KOPT-K1 (cell line): ENCODE measurements around the gene GPSM1.

ENCODE experiments used
- H3K27ac ChIP-seq: fragments of 200-600 bp; sonication (generic); 2 replicates; pipeline ENCODE4 v1.5.1; 2016; ENCODE audit warnings: antibody characterized with exemption, mild to moderate bottlenecking, low read depth, low read length; ENCODE audit not compliant: poor library complexity, severe bottlenecking
- H3K36me3 ChIP-seq: fragments of 200-600 bp; sonication (generic); 2 replicates; pipeline ENCODE4 v1.5.1; 2017; ENCODE audit warnings: antibody characterized with exemption, mild to moderate bottlenecking, low read length, moderate library complexity; ENCODE audit not compliant: insufficient read depth
- H3K9me3 ChIP-seq: fragments of 200-600 bp; sonication (generic); 2 replicates; pipeline ENCODE4 v1.5.1; 2017; ENCODE audit warnings: antibody characterized with exemption, low read length, mild to moderate bottlenecking; ENCODE audit not compliant: insufficient read depth, poor library complexity, severe bottlenecking

GPSM1 gene

GRCh38 chr9:136307215-136307750 lies 20.1 kb upstream of the GPSM1 start:
- Histone ChIP-seq H3K27ac (no peak overlapping the region), H3K9me3 (no peaks in the 10 kb centered on the region), H3K36me3 (no peaks in the 10 kb centered on the region)

GRCh38 chr9:136308006-136308701 lies 19.2 kb upstream of the GPSM1 start:
- Histone ChIP-seq H3K9me3 (no peaks in the 10 kb centered on the region), H3K27ac (no peak overlapping the region), H3K36me3 (no peaks in the 10 kb centered on the region)

GRCh38 chr9:136308702-136309053 lies 18.7 kb upstream of the GPSM1 start:
- Histone ChIP-seq H3K27ac (no peak overlapping the region), H3K36me3 (no peaks in the 10 kb centered on the region), H3K9me3 (no peaks in the 10 kb centered on the region)

DNA sequence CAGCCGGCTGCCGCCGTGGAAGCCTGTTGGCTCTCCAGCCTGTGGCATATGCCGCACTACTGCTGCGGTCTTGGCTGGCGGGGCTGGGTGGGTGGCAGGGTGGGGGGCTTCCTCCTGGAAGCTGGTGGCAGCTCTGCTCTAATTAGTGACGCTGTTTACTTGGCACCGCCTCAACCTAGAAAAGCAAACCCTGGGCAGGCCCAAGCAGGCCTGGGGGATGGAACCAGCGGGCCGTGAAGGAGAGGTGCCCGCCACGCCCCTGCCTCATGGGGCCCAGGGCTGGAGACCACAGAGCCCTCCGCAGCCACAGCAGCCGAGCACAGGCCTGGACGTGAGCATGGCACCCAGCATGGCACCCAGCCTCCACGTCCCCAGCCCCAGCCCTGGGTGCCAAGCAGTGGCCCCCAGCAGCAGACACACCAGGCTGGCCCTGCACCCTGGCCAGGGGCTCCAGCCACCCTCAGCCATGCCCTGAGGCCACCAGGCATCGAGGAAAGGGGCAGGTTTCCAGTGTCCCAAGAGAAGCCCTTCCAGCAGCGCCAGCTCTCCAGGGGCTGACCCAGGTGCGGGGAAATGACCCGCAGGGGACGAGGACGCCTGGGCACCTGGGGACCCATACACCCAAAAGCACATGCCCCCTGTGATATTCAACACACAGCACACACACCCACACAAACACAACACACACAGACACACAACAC lies 18.1 kb upstream of the GPSM1 start:
- Histone ChIP-seq H3K36me3 (no peaks in the 10 kb centered on the region), H3K27ac (no peak overlapping the region), H3K9me3 (peaks cover 1% of the 10 kb centered on the region)

GRCh38 chr9:136309806-136310220 lies 17.5 kb upstream of the GPSM1 start:
- Histone ChIP-seq H3K36me3 (no peaks in the 10 kb centered on the region), H3K27ac (no peak overlapping the region), H3K9me3 (peaks cover 7% of the 10 kb centered on the region)

DNA sequence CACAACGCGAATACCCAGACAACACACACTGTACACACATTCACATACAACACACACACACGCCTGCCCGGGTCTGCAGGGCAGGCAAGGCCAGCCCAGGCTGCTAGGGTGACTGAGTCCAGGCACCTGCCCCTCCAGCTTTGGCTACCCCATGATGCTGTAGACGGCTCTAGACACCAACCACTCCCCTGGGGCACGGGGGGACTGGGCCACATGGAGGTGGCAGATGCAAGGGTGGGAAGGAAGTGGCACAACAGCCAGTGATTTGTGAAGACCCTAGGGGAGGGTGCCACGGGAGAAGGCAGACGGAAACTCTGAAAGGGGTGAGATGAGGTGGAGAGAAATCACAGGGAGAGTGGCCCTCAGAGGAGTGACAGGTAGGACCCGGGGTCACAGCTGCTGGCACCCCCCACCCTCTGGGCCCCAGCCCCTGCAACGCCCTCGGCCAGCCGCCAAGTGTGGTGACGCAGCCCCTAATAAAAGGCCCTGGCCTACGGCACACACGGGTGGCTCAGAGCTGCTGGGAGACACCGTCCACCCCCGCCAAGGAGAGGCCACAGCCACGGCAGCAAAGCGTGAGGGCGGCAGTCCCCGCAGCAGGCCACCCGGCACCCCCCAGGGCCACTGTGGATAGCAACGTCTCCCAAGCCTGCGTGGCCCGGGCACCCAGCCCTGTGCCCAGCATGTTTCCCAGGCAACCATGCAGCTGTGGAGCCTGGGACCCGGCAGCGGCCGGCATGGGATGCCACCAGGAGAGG lies 16.9 kb upstream of the GPSM1 start:
- Histone ChIP-seq H3K9me3 (peaks cover 13% of the 10 kb centered on the region), H3K27ac (no peak overlapping the region)

GRCh38 chr9:136311051-136312008 lies 16.0 kb upstream of the GPSM1 start:
- Histone ChIP-seq H3K36me3 (no peaks in the 10 kb centered on the region), H3K27ac (no peak overlapping the region), H3K9me3 (peaks cover 22% of the 10 kb centered on the region)

More for the DNA sequence above, 16.9 kb upstream of the GPSM1 start:
- H3K36me3 ChIP-seq: no peaks in the 10 kb centered on the region

GRCh38 chr9:136312009-136312375 lies 15.3 kb upstream of the GPSM1 start:
- H3K9me3 ChIP-seq: peaks cover 26% of the 10 kb centered on the region
- H3K27ac ChIP-seq: no peak overlapping the region
- no peaks in the 10 kb centered on the region for H3K36me3 ChIP-seq

DNA sequence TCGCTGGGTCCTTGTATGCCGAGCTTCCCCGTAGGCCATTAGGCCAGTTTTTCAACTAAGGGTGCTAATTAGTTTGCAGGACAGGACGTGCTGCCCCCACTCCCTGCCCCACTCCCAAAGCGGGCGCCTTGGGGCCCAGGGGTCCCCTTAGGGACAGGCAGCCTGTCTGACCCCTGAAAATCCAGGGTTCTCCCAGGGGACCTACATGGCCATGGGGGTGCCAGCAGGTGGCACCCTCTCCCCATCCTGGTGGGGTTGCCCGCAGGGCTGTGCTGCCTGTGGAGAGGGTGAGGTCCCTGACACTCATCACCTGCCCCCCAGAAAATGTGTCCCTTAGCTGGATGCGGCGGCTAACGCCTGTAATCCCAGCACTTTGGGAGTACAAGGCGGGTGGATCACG lies 14.9 kb upstream of the GPSM1 start:
- H3K27ac ChIP-seq: no peak overlapping the region
- H3K9me3 ChIP-seq: peaks cover 26% of the 10 kb centered on the region
- H3K36me3 ChIP-seq: no peaks in the 10 kb centered on the region

DNA sequence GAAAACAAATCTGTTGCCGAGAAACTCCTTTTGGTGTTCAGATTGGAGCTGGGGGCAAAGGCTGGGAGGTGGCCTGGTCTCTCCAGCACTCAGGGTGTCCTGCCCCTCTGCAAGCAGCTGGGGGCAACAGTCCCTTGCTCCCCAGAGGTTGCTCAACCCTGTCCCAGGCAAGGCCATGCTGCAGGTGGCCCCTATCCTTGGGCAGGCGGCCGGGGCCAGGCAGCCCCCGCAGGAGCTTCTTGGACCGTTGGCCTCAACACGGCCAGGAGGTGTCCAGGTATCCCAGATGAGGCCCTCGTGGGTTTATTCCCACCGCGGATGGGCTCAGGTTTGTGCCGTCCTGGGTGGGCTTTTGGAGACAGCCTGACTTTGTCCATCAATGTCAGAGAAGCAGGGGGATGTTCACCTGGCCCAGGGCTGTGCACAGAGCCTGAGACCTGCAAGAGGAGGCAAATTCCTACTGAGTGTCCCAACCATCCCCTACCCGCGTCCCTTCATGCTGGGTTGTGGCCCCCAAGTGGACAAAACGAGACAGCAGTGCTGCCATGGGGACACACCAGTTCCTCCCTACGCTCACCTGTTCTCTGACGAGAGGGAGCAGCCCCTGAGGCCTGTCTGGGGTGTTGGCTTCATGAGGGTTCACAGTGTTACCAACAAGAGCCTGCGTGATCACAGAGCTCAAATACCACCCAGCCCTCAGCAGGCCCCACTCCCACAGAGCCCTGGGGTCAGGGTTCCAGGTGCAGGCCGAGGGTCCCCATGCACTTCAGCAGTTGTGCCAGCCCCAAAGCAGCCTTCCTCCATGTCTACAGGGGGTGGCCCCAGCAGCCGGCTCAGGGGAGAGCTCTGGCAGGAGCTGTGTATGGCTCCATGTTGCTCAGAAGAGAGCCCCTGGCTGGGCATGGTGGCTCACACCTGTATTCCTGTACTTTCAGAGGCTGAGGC lies 14.0 kb upstream of the GPSM1 start:
- peaks cover 26% of the 10 kb centered on the region for H3K9me3 ChIP-seq
- H3K36me3 ChIP-seq: no peaks in the 10 kb centered on the region
- no peak overlapping the region for H3K27ac ChIP-seq

GRCh38 chr9:136314056-136314416 lies 13.3 kb upstream of the GPSM1 start:
- H3K9me3 ChIP-seq: peaks cover 26% of the 10 kb centered on the region
- H3K36me3 ChIP-seq: no peaks in the 10 kb centered on the region
- no peak overlapping the region for H3K27ac ChIP-seq

DNA sequence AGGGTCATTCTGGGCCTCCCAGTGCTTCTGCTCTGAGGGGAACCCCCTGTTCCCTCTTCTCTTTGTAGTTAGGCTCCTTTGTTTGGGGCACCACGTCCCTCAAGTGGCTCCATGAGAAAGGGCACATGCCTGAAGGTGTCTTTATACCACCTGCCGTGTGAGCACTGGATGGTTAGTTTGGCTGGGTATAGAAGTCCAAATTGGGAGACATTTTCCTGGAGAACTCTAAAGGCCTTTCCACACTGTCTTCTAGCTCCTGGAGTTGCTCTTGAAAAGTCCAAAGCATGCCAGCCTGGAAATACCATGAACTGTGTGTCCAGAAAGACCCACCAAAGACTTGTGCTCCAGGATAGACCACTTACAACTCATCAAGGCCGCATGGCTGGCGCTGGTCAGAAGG lies 12.4 kb upstream of the GPSM1 start:
- peaks cover 26% of the 10 kb centered on the region for H3K9me3 ChIP-seq
- H3K27ac ChIP-seq: no peak overlapping the region
- no peaks in the 10 kb centered on the region for H3K36me3 ChIP-seq

DNA sequence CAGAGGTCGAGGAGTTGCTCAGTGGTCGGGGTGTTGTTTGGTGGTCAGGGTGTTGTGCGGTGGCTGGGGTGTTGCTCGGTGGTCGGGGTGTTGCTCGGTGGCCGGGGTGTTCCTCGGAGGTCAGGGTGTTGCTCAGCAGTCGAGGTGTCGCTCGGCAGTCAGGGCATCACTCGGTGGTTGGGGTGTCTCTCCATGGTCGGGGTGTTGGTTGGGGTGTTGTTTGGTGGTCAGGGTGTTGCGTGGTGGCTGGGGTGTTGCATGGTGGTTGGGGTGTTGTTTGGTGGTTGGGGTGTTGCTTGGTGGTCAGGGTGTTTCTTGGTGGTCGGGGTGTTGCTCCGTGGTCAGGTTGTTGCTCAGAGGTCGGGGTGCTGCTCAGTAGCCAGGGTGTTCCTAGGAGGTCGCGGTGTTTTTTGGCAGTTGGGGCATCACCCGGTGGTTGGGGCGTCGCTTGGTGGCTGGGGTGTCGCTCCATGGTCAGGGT lies 11.0 kb upstream of the GPSM1 start:
- Histone ChIP-seq H3K36me3 (no peaks in the 10 kb centered on the region), H3K27ac (no peak overlapping the region), H3K9me3 (peaks cover 29% of the 10 kb centered on the region)
